ENCODE measurements around the gene TMEM174.

The TMEM174 gene

GRCh38 chr5:73154208-73155006 lies 18.6 kb upstream of the TMEM174 start:
- Histone ChIP-seq H3K9ac (ENCODE audit: insufficient read length, low read depth) (no peak overlapping the region), H3K4me3 (ENCODE audit: insufficient read length, low read depth) (no peak overlapping the region), H3K27me3 (ENCODE audit: insufficient read depth, insufficient read length) (no peaks in the 10 kb centered on the region), H3K36me3 (ENCODE audit: insufficient read depth, insufficient read length, low read length) (no peaks in the 10 kb centered on the region), H3K4me1 (ENCODE audit: insufficient read depth, insufficient read length) (peaks cover 9% of the 10 kb centered on the region), H3K9me3 (ENCODE audit: insufficient read depth, low read length) (no peaks in the 10 kb centered on the region)
- no peak for TF ChIP-seq YY1 (IDR thresholded peaks at IDR 0.05; ENCODE audit: insufficient read depth, insufficient read length)
- no peak for TF ChIP-seq SUZ12 (IDR thresholded peaks at IDR 0.05; ENCODE audit: extremely low read depth, insufficient read depth, insufficient read length)
- no peak for TF ChIP-seq ZNF274 (IDR thresholded peaks at IDR 0.05; ENCODE audit: low read depth, low read length)
- DNase-seq (ENCODE audit: low read depth, low spot score): no peak

- Histone ChIP-seq H3K9ac (ENCODE audit: insufficient read length, low read depth) (no peak overlapping the region), H3K36me3 (ENCODE audit: insufficient read depth, insufficient read length, low read length) (no peaks in the 10 kb centered on the region), H3K9me3 (ENCODE audit: insufficient read depth, low read length) (no peaks in the 10 kb centered on the region), H3K4me3 (ENCODE audit: insufficient read length, low read depth) (no peak overlapping the region), H3K4me1 (ENCODE audit: insufficient read depth, insufficient read length) (peaks cover 7% of the 10 kb centered on the region), H3K27me3 (ENCODE audit: insufficient read depth, insufficient read length) (no peaks in the 10 kb centered on the region)
- no peak for DNase-seq (ENCODE audit: low read depth, low spot score)
- TF ChIP-seq YY1 (IDR thresholded peaks at IDR 0.05; ENCODE audit: insufficient read depth, insufficient read length) (no peak), ZNF274 (IDR thresholded peaks at IDR 0.05; ENCODE audit: low read depth, low read length) (no peak), SUZ12 (IDR thresholded peaks at IDR 0.05; ENCODE audit: extremely low read depth, insufficient read depth, insufficient read length) (no peak)
Observed at GRCh38 chr5:73155271-73156222, 17.4 kb upstream of the TMEM174 start.

- no peak overlapping the region for H3K4me3 ChIP-seq (ENCODE audit: insufficient read length, low read depth)
- no peak for TF ChIP-seq SUZ12 (IDR thresholded peaks at IDR 0.05; ENCODE audit: extremely low read depth, insufficient read depth, insufficient read length)
- TF ChIP-seq YY1 (IDR thresholded peaks at IDR 0.05; ENCODE audit: insufficient read depth, insufficient read length): no peak
- no peak for TF ChIP-seq ZNF274 (IDR thresholded peaks at IDR 0.05; ENCODE audit: low read depth, low read length)
- no peaks in the 10 kb centered on the region for H3K27me3 ChIP-seq (ENCODE audit: insufficient read depth, insufficient read length)
- no peaks in the 10 kb centered on the region for H3K36me3 ChIP-seq (ENCODE audit: insufficient read depth, insufficient read length, low read length)
- no peak for DNase-seq (ENCODE audit: low read depth, low spot score)
- H3K9ac ChIP-seq (ENCODE audit: insufficient read length, low read depth): no peak overlapping the region
- H3K4me1 ChIP-seq (ENCODE audit: insufficient read depth, insufficient read length): peaks cover 5% of the 10 kb centered on the region
- H3K9me3 ChIP-seq (ENCODE audit: insufficient read depth, low read length): no peaks in the 10 kb centered on the region
Observed at GRCh38 chr5:73157414-73158303, 15.3 kb upstream of the TMEM174 start.

- no peaks in the 10 kb centered on the region for H3K27me3 ChIP-seq (ENCODE audit: insufficient read depth, insufficient read length)
- H3K9ac ChIP-seq (ENCODE audit: insufficient read length, low read depth): no peak overlapping the region
- no peaks in the 10 kb centered on the region for H3K9me3 ChIP-seq (ENCODE audit: insufficient read depth, low read length)
- H3K4me1 ChIP-seq (ENCODE audit: insufficient read depth, insufficient read length): peaks cover 5% of the 10 kb centered on the region
- TF ChIP-seq SUZ12 (IDR thresholded peaks at IDR 0.05; ENCODE audit: extremely low read depth, insufficient read depth, insufficient read length) (no peak), ZNF274 (IDR thresholded peaks at IDR 0.05; ENCODE audit: low read depth, low read length) (no peak), YY1 (IDR thresholded peaks at IDR 0.05; ENCODE audit: insufficient read depth, insufficient read length) (no peak)
- DNase-seq (ENCODE audit: low read depth, low spot score): no peak
- no peaks in the 10 kb centered on the region for H3K36me3 ChIP-seq (ENCODE audit: insufficient read depth, insufficient read length, low read length)
- no peak overlapping the region for H3K4me3 ChIP-seq (ENCODE audit: insufficient read length, low read depth)
Observed at GRCh38 chr5:73158313-73158712, 14.7 kb upstream of the TMEM174 start.

GRCh38 chr5:73160239-73160671 lies 12.7 kb upstream of the TMEM174 start:
- Histone ChIP-seq H3K9ac (ENCODE audit: insufficient read length, low read depth) (no peak overlapping the region), H3K27me3 (ENCODE audit: insufficient read depth, insufficient read length) (no peaks in the 10 kb centered on the region), H3K4me3 (ENCODE audit: insufficient read length, low read depth) (no peak overlapping the region), H3K4me1 (ENCODE audit: insufficient read depth, insufficient read length) (peaks cover 5% of the 10 kb centered on the region), H3K9me3 (ENCODE audit: insufficient read depth, low read length) (no peaks in the 10 kb centered on the region), H3K36me3 (ENCODE audit: insufficient read depth, insufficient read length, low read length) (no peaks in the 10 kb centered on the region)
- TF ChIP-seq SUZ12 (IDR thresholded peaks at IDR 0.05; ENCODE audit: extremely low read depth, insufficient read depth, insufficient read length): no peak
- no peak for TF ChIP-seq YY1 (IDR thresholded peaks at IDR 0.05; ENCODE audit: insufficient read depth, insufficient read length)
- TF ChIP-seq ZNF274 (IDR thresholded peaks at IDR 0.05; ENCODE audit: low read depth, low read length): no peak
- no peak for DNase-seq (ENCODE audit: low read depth, low spot score)

- DNase-seq (ENCODE audit: low read depth, low spot score): peak; percentile 39
Observed at GRCh38 chr5:73170522-73170921, 2.5 kb upstream of the TMEM174 start.

More at GRCh38 chr5:73170522-73170921, 2.5 kb upstream of the TMEM174 start:
- TF ChIP-seq YY1 (IDR thresholded peaks at IDR 0.05; ENCODE audit: insufficient read depth, insufficient read length) (no peak), ZNF274 (IDR thresholded peaks at IDR 0.05; ENCODE audit: low read depth, low read length) (no peak), SUZ12 (IDR thresholded peaks at IDR 0.05; ENCODE audit: extremely low read depth, insufficient read depth, insufficient read length) (no peak)
- Histone ChIP-seq H3K36me3 (ENCODE audit: insufficient read depth, insufficient read length, low read length) (no peaks in the 10 kb centered on the region), H3K9me3 (ENCODE audit: insufficient read depth, low read length) (peaks cover 9% of the 10 kb centered on the region; the same call in 1 of the 2 replicates), H3K9ac (ENCODE audit: insufficient read length, low read depth) (no peak overlapping the region), H3K27me3 (ENCODE audit: insufficient read depth, insufficient read length) (no peaks in the 10 kb centered on the region), H3K4me3 (ENCODE audit: insufficient read length, low read depth) (no peak overlapping the region), H3K4me1 (ENCODE audit: insufficient read depth, insufficient read length) (no peaks in the 10 kb centered on the region)
